HepG2 (cell line): ENCODE data around the gene PLA2R1. TPM values are rescaled to one million over a fixed set of nuclear protein-coding genes. Genes with fewer than 3 reads are reported as not detected.

Experiments
- GATAD1 ChIP-seq: IDR thresholded peaks from 2 replicates; pipeline ENCODE4 v1.6.1; 2016; ENCODE audit warnings: missing genetic modification reagents, missing compliant biosample characterization
- HMGXB4 ChIP-seq, 2 experiments: sonication (generic) in 1 of 2; formaldehyde crosslinking in 1 of 2; IDR thresholded peaks; 2 replicates each; pipeline versions ENCODE4 v1.4.0 to v1.6.1; 2018 to 2020; ENCODE audit warnings: missing genetic modification reagents in 2 of 2, borderline replicate concordance in 1 of 2, low read depth in 1 of 2, mild to moderate bottlenecking in 1 of 2, missing biosample characterization in 1 of 2
- HOXA5 ChIP-seq: sonication (generic); formaldehyde crosslinking; IDR thresholded peaks from 2 replicates; pipeline ENCODE4 v1.4.0; 2020; ENCODE audit warnings: missing genetic modification reagents
- KLF16 ChIP-seq, 2 experiments: sonication (generic) in 1 of 2; formaldehyde crosslinking in 1 of 2; IDR thresholded peaks; 2 replicates each; pipeline versions ENCODE4 v1.6.1 to v1.8.0; 2016 to 2023; ENCODE audit warnings: missing genetic modification reagents in 2 of 2, missing compliant biosample characterization in 1 of 2
- NR2F1 ChIP-seq, 2 experiments: fragments of 450-650 bp in 1 of 2; formaldehyde crosslinking in 1 of 2; IDR thresholded peaks; 2 replicates each; pipeline versions ENCODE4 v1.5.0 to v1.6.1; 2016 to 2020; ENCODE audit warnings: mild to moderate bottlenecking in 1 of 2, missing compliant biosample characterization in 1 of 2, missing genetic modification reagents in 1 of 2, moderate library complexity in 1 of 2
- PTBP1 ChIP-seq: fragments of 200-400 bp; formaldehyde crosslinking; IDR thresholded peaks from 2 replicates; pipeline ENCODE4 v1.6.1; 2018; ENCODE audit warnings: low read length, low read depth; ENCODE audit not compliant: poor library complexity, severe bottlenecking
- SIN3B ChIP-seq: fragments of 150-350 bp; IDR thresholded peaks from 2 replicates; pipeline ENCODE4 v1.6.1; 2014; ENCODE audit warnings: low read length
- ZKSCAN1 ChIP-seq: fragments of 150-350 bp; IDR thresholded peaks from 2 replicates; pipeline ENCODE4 v1.6.1; 2014; ENCODE audit warnings: low read length
- ZNF781 ChIP-seq: sonication (generic); formaldehyde crosslinking; IDR thresholded peaks from 2 replicates; pipeline ENCODE4 v1.5.1; 2020; ENCODE audit warnings: borderline replicate concordance, mild to moderate bottlenecking, missing genetic modification reagents; ENCODE audit errors: not compliant biosample characterization
- ZNF816 ChIP-seq: sonication (generic); formaldehyde crosslinking; IDR thresholded peaks from 2 replicates; pipeline ENCODE4 v1.8.0; 2022; ENCODE audit warnings: missing genetic modification reagents, mild to moderate bottlenecking, borderline replicate concordance
- ZZZ3 ChIP-seq: sonication (generic); formaldehyde crosslinking; IDR thresholded peaks from 2 replicates; pipeline ENCODE4 v1.4.0; 2020; ENCODE audit warnings: missing genetic modification reagents, mild to moderate bottlenecking, borderline replicate concordance
- polyA plus RNA-seq, 8 experiments: library from polyadenylated mRNA; depleted of rRNA in 3 of 8; stranded (reverse) in 7 of 8; unstranded in 1 of 8; fragments of >200 nt; fragmentation: Illumina TruSeq in 4 of 8; extraction: Trizol in 4 of 8; gene quantifications; 2 replicates each; pipeline versions ENCODE4 v1.2.1 to v1.2.3, GENCODE V29; 2011 to 2016; ENCODE audit warnings: low read depth in 4 of 8, missing spikeins in 1 of 8, mixed read lengths in 1 of 8; ENCODE audit not compliant: insufficient read depth in 1 of 8
- total RNA-seq, 5 experiments: library from RNA; depleted of rRNA; stranded (reverse); fragments of >200 nt; fragmentation: Illumina TruSeq; extraction: Trizol; gene quantifications; 2 replicates each; pipeline ENCODE4 v1.2.3, GENCODE V29; 2016; ENCODE audit warnings: low read depth in 1 of 5
- TF ChIP-seq, protein P1 (sequence below): sonication (generic); formaldehyde crosslinking; IDR thresholded peaks from 2 replicates; pipeline ENCODE4; 2020; ENCODE audit warnings: missing genetic modification reagents, mild to moderate bottlenecking, borderline replicate concordance

PLA2R1 gene
- total and polyA plus RNA-seq, 2 of the 13 experiments (the other 11 are each of a cell fraction or from before 2014, with no cell fraction given): not detected

DNA sequence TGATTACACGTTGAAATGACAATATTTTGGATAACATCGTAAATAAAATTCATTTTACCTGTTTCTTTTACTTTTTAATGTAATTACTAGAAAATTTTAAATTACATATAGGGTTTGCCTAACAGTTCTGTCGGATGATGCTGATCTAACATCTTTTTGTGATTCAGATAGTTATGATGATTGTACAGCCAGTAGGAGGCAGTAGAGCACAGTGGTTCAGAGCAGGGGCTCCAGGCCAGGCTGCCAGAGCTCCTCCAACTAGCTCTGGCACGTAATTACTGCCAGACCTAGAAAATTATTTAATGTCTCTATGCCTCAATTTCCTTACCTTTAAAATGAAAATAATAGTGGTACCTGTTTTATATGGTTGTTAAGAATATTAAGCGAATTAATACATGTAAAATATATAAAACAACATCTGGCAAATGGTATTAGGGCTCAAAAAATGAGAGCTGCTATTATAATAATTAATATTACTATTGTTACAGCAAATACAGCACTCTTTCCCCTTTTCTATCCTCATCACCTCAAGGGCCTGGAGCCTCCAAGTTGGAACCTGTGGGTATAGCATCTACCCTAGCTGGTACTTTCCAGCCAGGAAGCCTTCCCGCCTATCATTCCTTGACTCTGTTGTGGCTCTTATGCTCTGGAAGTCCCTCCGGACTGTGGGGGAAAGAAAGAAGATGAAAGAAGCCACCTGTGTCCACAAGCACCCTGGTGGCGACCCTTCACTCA lies 47.7 kb upstream of the PLA2R1 start (continued):
- no peak for TF ChIP-seq PTBP1
- no peak for TF ChIP-seq ZNF781 (CRISPR knock-in tag)
- TF ChIP-seq NR2F1 (CRISPR knock-in tag; IDR thresholded peaks at IDR 0.05): no peak
- TF ChIP-seq ZKSCAN1: 0 out of 2 replicates have a peak, but pooled peaks have one; percentile 20
- TF ChIP-seq HOXA5 (CRISPR knock-in tag): no peak
- 0 out of 4 replicates have a peak, but pooled peaks of 1 of the 2 experiments have one; percentile 20 for TF ChIP-seq KLF16 (CRISPR knock-in tag; IDR thresholded peaks at IDR 0.05)
- peak in 1 of 2 experiments; percentile 26; a peak in 1 of 4 replicates for TF ChIP-seq HMGXB4 (CRISPR knock-in tag; IDR thresholded peaks at IDR 0.05; ENCODE audit: borderline replicate concordance in 1 of 2, low read depth in 1 of 2)
- no peak for TF ChIP-seq GATAD1 (CRISPR knock-in tag)
- TF ChIP-seq, protein P1, sequence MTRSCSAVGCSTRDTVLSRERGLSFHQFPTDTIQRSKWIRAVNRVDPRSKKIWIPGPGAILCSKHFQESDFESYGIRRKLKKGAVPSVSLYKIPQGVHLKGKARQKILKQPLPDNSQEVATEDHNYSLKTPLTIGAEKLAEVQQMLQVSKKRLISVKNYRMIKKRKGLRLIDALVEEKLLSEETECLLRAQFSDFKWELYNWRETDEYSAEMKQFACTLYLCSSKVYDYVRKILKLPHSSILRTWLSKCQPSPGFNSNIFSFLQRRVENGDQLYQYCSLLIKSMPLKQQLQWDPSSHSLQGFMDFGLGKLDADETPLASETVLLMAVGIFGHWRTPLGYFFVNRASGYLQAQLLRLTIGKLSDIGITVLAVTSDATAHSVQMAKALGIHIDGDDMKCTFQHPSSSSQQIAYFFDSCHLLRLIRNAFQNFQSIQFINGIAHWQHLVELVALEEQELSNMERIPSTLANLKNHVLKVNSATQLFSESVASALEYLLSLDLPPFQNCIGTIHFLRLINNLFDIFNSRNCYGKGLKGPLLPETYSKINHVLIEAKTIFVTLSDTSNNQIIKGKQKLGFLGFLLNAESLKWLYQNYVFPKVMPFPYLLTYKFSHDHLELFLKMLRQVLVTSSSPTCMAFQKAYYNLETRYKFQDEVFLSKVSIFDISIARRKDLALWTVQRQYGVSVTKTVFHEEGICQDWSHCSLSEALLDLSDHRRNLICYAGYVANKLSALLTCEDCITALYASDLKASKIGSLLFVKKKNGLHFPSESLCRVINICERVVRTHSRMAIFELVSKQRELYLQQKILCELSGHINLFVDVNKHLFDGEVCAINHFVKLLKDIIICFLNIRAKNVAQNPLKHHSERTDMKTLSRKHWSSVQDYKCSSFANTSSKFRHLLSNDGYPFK (CRISPR knock-in tag): no peak
- 0 out of 2 replicates have a peak, but pooled peaks have one; percentile 26 for TF ChIP-seq SIN3B
- TF ChIP-seq ZNF816 (CRISPR knock-in tag): no peak
- no peak for TF ChIP-seq ZZZ3 (CRISPR knock-in tag)
